Measurements from ENCODE around the gene NAA20.

The NAA20 gene

GRCh38 chr20:20021835-20022234 lies 4.7 kb downstream of the NAA20 start:
- DNase-seq = no peak

GRCh38 chr20:20022498-20022897 lies 5.3 kb downstream of the NAA20 start:
- no peak for DNase-seq

GRCh38 chr20:20023395-20023794 lies 6.2 kb downstream of the NAA20 start:
- DNase-seq = no peak

DNA sequence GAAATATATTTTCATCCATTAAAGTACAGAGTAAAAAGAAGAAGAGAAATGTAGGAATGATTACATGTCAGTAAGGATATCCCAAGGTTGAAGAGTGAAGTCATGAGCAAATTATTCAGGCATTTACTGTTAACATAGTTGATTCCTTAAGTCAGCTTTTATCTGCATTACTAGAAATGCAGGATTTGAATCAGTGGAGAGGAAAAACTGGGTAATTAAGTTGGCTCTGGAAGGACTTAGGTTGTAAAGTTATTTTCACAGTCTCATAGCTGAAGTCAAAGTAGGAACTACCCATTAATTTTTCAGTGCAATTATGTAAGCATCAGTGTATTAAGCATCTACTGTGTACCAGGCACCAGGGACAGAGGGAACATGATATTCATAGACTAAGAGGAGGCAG lies 7.8 kb downstream of the NAA20 start:
- no peak for DNase-seq

DNA sequence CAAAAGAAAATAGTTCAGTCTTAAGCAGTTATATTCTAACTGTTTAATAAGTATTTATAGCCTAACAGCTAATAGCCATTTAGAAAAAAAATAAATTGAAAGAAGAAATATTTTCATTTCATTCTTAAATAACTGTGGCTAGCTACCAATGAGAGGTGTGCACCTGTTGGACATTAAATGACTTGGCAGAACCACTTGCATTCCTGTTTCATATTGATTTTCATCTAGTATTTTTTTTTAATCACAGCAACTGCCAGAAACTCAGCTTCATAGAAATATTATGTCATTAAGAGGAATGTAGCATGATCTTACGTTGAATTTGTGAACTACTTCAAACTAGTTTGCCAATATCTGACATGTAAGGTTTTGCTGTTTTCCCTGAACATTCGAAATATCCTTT lies 10.1 kb downstream of the NAA20 start:
- no peak for DNase-seq

DNA sequence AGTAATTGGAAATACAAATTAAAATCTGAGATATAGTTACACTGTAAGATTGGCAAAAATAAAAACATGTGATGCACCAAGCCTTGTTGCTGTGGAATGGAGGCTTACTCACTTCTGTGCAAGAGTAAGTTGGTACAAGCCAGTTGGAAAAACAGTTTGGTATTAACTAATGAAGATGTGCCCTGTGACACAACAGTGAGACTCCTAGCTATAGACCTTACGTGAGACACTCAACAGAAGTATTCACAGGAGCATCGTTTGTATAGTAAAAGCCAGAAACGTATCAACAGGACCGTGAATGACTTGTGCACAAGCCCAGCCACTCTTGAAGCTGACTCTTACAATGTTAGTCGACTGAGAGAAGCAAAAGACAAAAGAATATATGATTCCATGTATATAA lies 14.6 kb downstream of the NAA20 start:
- no peak for DNase-seq

- DNase-seq = no peak
These were observed 17.3 kb downstream of the NAA20 start for GRCh38 chr20:20034486-20034885.

- DNase-seq = no peak
These were observed 19.6 kb downstream of the NAA20 start for GRCh38 chr20:20036756-20037155.

GRCh38 chr20:20037960-20038359 lies 20.8 kb downstream of the NAA20 start:
- no peak for DNase-seq

DNA sequence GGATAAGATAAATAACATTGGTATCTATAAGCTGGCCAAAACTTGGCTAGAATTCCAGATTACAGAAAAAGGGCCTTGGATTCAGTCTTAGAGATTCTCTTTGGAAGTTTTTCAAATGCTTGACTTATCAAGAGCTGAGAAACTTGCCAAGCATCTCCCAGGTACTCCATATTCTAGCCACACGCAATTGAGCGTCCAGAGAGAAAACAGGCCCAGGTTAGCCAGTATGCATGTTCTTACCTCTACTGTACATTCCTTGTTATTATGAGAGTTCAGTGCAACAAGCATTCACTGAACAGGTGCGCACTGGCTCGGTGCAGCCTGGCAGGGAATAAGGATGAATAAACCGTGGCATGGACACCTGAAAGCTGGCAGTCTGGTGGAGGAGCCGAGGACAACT lies 21.4 kb downstream of the NAA20 start:
- DNase-seq = no peak

GRCh38 chr20:20039752-20040387 lies 22.7 kb downstream of the NAA20 start:
- DNase-seq = no peak

GRCh38 chr20:20051767-20052073 lies 34.6 kb downstream of the NAA20 start:
- no peak for DNase-seq

DNA sequence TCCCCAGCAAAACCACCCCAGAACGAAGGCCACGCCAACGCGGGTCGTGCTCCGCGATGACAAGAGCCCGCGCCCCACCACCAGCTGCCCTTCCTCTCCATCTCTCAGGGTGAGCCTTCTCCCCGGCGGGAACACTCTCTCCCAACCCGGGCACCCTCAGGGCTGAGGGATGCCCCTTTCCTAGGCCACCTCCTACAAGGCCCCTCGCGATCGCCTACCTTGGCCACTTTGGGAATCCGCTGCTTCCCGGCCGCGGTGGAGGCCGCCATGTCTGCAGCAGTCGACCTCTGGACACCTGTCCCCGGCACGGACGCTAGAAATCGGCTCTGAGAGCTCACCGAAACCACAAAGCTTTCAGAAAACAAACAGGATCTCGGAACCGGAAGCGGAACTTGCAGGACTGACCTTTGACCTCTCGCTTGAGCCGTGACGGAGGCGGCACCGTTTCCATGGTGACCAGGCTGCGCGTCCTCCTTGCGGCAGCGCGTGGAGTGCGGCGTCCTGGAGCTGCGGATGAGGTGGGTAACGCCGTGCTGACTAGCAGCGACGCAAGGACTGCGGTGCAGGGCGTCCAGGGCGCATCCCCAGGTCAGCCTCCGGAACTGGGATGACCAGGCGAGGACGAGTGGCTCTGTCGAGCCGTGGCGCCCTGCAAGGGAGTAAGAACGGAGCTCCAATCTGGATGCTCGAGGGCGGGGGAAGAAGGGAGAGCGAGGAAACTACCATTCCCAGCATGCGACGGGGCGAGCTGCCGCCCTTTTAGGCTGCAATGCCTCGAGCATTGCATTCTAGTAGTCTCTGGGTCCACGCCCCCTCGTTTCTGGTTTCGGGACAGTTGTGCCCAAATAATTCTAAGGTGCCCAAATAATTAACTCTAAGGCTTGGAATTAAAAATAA lies 35.2 kb downstream of the NAA20 start, which contains the start of the genes CFAP61 and CRNKL1:
CFAP61 (plus strand) TSS at position 459 of the 897 bp plus-strand sequence. CDS start 4,122 bp downstream, outside the sequence.
CRNKL1 (minus strand) TSS at position 393 of the 897 bp plus-strand sequence; CDS start at position 269, 124 bp downstream.
- peak; percentile 92 to 96 for DNase-seq

GRCh38 chr20:20060234-20060998 lies 43.3 kb downstream of the NAA20 start:
- no peak for DNase-seq

- no peak for DNase-seq
These were observed 47.0 kb downstream of the NAA20 start for GRCh38 chr20:20063941-20064702.

DNA sequence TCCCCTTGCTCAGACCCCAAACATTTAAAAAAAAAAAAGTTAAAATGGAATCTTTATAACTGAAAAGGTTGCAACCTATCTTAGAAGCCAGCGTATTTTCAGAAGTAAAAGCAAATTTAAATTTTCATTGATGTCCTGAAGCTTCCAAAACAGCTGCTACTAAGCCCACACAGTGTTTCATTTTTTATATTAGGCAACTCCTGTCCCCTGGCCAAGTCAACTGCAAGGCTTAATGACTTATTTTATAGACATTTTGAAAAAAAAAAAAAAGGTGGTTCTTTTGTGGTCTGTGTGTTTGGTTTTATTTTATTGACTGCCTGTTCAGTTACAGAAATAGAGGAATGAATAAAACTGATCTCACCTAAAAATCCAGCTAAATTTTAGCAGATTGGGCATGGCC lies 48.2 kb downstream of the NAA20 start:
- DNase-seq = no peak

DNA sequence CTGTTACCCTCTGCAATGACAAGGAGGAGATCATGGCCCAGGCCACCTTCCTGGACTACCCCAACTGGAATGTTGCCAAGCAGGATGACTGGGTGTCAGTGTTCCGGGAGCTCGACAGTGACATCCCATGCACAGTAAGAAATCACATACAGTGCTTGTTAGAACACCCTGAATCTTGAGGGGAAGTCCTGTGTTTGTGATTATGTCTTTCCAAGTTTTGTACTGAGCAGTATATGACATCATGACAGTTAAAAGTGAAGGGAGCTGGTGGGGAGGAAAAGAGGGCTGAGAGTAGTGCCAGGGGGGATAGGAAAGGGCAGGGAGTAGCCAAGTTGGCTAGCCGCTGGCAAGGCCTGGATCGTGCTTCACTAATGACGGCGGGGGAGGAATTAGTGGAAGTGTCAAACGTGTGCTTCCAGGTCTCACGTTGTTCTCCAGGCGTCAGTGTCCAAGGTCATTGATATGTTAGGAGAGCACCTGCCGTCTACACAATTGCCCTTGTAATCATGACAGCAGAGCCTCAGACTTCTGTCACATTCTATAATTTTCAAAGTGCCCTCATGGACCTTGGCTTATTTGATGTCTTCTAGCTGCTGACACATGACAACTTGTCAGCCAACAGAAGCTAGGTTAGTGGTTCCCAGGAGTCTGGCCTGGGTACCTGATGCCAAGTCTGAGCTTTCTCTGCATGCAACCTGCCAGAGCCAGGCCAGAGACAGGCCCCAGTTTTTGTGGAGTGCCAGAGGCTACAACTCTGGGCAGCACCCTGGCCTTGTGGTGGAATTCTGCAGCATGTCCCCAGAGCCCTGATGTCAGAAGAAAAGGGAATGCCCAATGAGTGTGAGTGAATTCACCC lies 53.9 kb downstream of the NAA20 start:
- no peak for DNase-seq

DNA sequence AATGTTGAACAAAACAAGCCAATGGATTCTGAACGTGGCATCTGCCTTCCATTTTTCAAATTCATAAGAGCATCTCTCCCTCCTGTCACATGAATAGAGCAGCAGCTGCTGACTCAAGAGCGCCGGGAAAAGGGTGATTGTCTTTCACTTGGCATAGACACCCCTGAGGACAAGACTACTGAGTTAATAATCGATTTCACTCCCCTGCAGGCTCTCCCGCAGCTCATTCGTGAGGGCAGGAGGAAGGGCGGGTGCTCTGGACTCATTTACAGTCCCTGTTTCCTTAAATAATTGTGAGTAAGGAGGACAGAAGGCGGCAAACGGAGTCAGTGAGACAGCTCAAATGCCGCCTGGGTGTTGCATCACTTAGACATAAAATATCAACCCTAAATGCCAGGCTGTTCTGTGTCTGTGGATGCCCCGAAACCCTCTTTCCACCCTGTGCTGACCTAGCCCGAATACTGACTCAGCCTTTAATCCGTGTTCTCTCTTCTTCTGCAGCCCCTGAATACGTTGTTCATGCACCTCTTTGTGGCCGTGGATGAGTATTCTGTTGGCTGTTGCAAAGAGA lies 56.7 kb downstream of the NAA20 start:
- no peak for DNase-seq

DNA sequence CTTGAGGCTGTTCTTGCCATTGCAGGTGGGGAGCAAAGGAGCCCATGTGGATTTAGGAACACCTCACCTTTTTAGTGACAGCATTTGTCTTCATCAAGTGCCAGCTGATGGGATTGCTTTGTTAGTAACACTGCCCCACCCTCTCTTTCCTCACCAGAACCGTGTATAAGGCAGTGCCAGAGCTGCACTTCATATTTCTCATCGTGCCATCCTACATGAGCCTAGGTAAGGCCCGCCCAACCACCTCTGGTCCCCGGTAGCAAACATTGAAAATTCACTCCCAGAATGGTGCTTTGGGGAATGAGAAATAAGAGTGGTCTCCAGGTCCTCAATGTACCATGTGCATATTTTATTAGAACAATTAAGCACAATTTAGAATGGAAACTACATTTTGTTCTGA lies 57.9 kb downstream of the NAA20 start:
- DNase-seq = no peak

DNA sequence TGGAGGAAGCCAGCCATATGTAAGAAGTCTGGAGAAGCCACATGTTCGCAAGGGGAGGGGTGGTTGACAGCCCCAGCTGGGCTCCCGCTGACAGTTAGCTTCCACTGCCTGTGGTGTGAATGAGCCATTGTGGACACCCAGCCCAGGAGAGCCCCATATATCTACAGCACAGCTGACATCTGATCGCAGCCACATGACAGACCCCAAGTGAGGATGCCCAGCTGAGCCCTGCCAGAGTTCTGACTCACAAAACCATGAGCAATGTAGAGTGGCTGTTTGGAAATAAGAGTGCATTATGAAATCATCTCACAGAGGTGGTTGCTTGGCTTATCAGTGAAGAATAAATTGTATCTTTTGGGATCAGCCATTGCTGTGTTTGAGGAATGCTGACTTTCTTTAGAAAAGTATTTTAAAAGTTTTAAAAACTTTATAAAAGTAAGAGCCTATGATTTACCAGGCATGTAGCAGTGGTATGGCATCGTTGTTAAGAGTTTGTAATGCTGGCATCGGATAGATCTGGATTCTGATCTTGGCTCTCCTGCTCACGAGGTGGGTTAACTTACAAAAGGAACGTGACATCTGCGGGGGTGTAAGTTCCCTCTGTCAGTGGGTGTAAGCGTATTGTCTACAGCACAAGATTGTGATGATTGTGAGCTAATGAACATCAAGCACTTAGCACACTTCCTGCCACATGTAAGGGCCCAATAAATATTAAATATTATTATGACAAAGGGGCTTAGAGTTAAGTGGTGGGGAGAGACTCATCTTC lies 59.3 kb downstream of the NAA20 start:
- DNase-seq = no peak

- no peak for DNase-seq
These were observed 60.9 kb downstream of the NAA20 start for GRCh38 chr20:20078041-20078440.
